Heart left ventricle (tissue), 16 donors: Measurements from ENCODE around the gene TRIM40. TPM values are rescaled to one million over a fixed set of nuclear protein-coding genes. Genes with fewer than 3 reads are reported as not detected.
"Not testable (repeated sequence)": the region's sequence is repeated elsewhere in the genome, so short reads cannot be mapped to it uniquely, and the experiment has no call there.

Source experiments
- ATAC-seq, 4 donors: fragments of 200-7000 bp; cut with Tn5 transposase; one replicate each; pipeline ENCODE4 v1.9.1; 2020 to 2022; ENCODE audit warnings: moderate library complexity in 4 of 4, mild to moderate bottlenecking in 3 of 4, moderate number of reproducible peaks in 1 of 4
- DNase-seq, 5 donors: peaks; one replicate each; pipeline ENCODE4 v3.0.0-alpha.2; 2020
- H3K27ac ChIP-seq, 12 donors: fragments of 200-600 bp; sonication (generic) in 4 of 12; one replicate each; pipeline versions ENCODE4 v1.5.0 to v1.8.0; 2016 to 2022; ENCODE audit warnings: mild to moderate bottlenecking in 2 of 12
- H3K27me3 ChIP-seq, 9 donors: fragments of 200-600 bp; sonication (generic) in 2 of 9; one replicate each; pipeline versions ENCODE4 v1.5.1 to v1.8.0; 2016 to 2022; ENCODE audit warnings: mild to moderate bottlenecking in 3 of 9
- H3K36me3 ChIP-seq, 9 donors: fragments of 200-600 bp; sonication (generic) in 2 of 9; one replicate each; pipeline versions ENCODE4 v1.5.0 to v1.8.0; 2018 to 2022; ENCODE audit warnings: mild to moderate bottlenecking in 2 of 9
- H3K4me1 ChIP-seq, 12 donors: fragments of 200-600 bp; sonication (generic) in 4 of 12; one replicate each; pipeline versions ENCODE4 v1.5.0 to v1.8.0; 2016 to 2022; ENCODE audit warnings: mild to moderate bottlenecking in 3 of 12
- H3K4me3 ChIP-seq, 12 donors: fragments of 200-600 bp; sonication (generic) in 4 of 12; one replicate each; pipeline versions ENCODE4 v1.5.0 to v1.8.0; 2017 to 2022; ENCODE audit warnings: mild to moderate bottlenecking in 9 of 12, moderate library complexity in 4 of 12
- H3K9me3 ChIP-seq, 12 donors: fragments of 200-600 bp; sonication (generic) in 4 of 12; one replicate each; pipeline versions ENCODE4 v1.5.0 to v1.8.0; 2016 to 2022; ENCODE audit warnings: mild to moderate bottlenecking in 1 of 12
- POLR2A ChIP-seq, 2 donors: fragments of 450-650 bp; IDR thresholded peaks; one replicate each; pipeline ENCODE4 v1.6.1; 2017; ENCODE audit warnings: antibody characterized with exemption in 2 of 2, mild to moderate bottlenecking in 2 of 2, moderate library complexity in 2 of 2
- WGBS, 4 donors: extraction: QIAGEN DNeasy Blood & Tissue Kit in 2 of 4; methylation state at CpG; one replicate each; pipeline versions ENCODE4 v1.1.5 to v1.1.7; 2013 to 2018; 5-methylcytosine and 5-hydroxymethylcytosine counted together
- intact Hi-C, 10 donors: fragments of 100-400 bp; cut with DNase I; formaldehyde crosslinking; loops; one replicate each; pipeline versions ENCODE4 v1.11.1 to v1.14.2; 2022
- polyA plus RNA-seq, 2 donors: library from polyadenylated mRNA; stranded (reverse); fragments of 200-250 nt; gene quantifications; one replicate each; pipeline ENCODE4 v1.2.3, GENCODE V29; 2013
- total RNA-seq, 9 donors: library from RNA; depleted of rRNA in 2 of 9; stranded (reverse); fragments of >200 nt in 2 of 9; fragmentation: NEBNext Ultra II Directional in 3 of 9; extraction: Animal tissue kit (Norgen Biotek cat#: 25700) in 3 of 9; gene quantifications; one replicate each; pipeline versions ENCODE4 v1.1.0 to v1.2.4, GENCODE V29; 2016 to 2023
- TF ChIP-seq, protein P1 (sequence below), 12 donors: fragments of 200-600 bp; sonication (generic) in 4 of 12; IDR thresholded peaks; one replicate each; pipeline versions ENCODE4 v1.5.0 to v1.8.0; 2018 to 2022; ENCODE audit warnings: antibody characterized with exemption in 12 of 12, mild to moderate bottlenecking in 5 of 12
- donor health status: ischemic (EF 13 %, LVEDD 7.1; RV severe dilation, severe dysfunction).
- donor health status: healthy with polysubstance abuse.
- donor health status: DM: no; HTN: yes; CAD: no.
- donor health status: DM: no; HTN: no; CAD: no.
- donor health status: ischemic (EF 25% LVEDD 6.9; RV normal size, moderate dysfunction).
- donor health status: ischemic (EF 25% LVEDD 5.7; RV mildly dilated, moderate dysfunction).
- donor health status: healthy.
- donor health status: DM: yes; HTN: yes; CAD: no.
- donor health status: ischemic (EF 35%, LVEDD 5.7; RV mildly dilated, moderate dysfunction).
- donor health status: nonischemic (EF 11% LVEDD 7.7; RV severe dilation, severe dysfunction).
- donor health status: DM: yes; HTN: yes; CAD: no.
- donor health status: PGD.
- donor health status: ischemic (EF 29% LVEDD 5.4; RV normal size, mild dysfunction).
- donor health status: nonischemic (EF 23%, LVEDD 6.1; RV moderate dilation, normal function).

The TRIM40 gene
- total and polyA plus RNA-seq, 11 donors: not detected

- intact Hi-C loops: loop anchor here (1.0 to 5.0 kb wide), 5 partner anchors 29 to 285 kb away; no protein-coding TSS in a partner anchor
- Histone ChIP-seq H3K27me3 (peaks cover 21 to 97% (median 46%) of the 10 kb centered on the region in 9 donors), H3K9me3 (no peaks in the 10 kb centered on the region), H3K36me3 (no peaks in the 10 kb centered on the region), H3K4me1 (peaks cover 0 to 17% (median 4%) of the 10 kb centered on the region in 12 donors), H3K27ac (no peak overlapping the region), H3K4me3 (no peak overlapping the region)
- no peak for TF ChIP-seq POLR2A (IDR thresholded peaks at IDR 0.05)
- TF ChIP-seq, protein P1, sequence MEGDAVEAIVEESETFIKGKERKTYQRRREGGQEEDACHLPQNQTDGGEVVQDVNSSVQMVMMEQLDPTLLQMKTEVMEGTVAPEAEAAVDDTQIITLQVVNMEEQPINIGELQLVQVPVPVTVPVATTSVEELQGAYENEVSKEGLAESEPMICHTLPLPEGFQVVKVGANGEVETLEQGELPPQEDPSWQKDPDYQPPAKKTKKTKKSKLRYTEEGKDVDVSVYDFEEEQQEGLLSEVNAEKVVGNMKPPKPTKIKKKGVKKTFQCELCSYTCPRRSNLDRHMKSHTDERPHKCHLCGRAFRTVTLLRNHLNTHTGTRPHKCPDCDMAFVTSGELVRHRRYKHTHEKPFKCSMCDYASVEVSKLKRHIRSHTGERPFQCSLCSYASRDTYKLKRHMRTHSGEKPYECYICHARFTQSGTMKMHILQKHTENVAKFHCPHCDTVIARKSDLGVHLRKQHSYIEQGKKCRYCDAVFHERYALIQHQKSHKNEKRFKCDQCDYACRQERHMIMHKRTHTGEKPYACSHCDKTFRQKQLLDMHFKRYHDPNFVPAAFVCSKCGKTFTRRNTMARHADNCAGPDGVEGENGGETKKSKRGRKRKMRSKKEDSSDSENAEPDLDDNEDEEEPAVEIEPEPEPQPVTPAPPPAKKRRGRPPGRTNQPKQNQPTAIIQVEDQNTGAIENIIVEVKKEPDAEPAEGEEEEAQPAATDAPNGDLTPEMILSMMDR (IDR thresholded peaks at IDR 0.05): no peak
- no peak for ATAC-seq
- DNase-seq: no peak
- 83 to 90% (median 87%) methylated on average over 2 of the region's 2 CpGs for WGBS, 4 donors
Observed at GRCh38 chr6:30131947-30132497, 3.9 kb upstream of the TRIM40 start.

DNA sequence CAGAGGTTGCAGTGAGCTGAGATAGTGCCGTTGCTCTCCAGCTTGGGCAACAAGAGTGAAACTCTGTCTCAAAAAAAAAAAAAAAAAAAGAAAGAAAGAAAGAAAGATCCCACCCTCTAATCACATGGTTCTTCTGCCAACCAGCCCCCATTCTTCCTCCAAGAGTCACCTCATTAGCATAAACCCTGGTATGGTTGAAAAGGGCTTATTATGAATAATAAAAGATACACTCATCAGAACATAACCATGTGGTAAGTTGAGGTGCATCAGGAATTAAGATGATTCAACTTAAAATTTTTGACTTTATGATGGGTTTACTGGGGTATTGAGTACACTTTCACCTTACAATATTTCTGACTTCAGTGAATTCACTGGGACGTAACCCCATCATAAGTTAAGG is 793 bp upstream of the TRIM40 start:
- Histone ChIP-seq H3K27me3 (peaks cover 6 to 78% (median 24%) of the 10 kb centered on the region in 9 donors), H3K36me3 (no peaks in the 10 kb centered on the region), H3K27ac (no peak overlapping the region), H3K4me3 (no peak overlapping the region), H3K9me3 (no peaks in the 10 kb centered on the region), H3K4me1 (peaks cover 0 to 8% (median 0%) of the 10 kb centered on the region in 12 donors)
- intact Hi-C loops: no loop called here
- DNase-seq: no peak
- no peak for ATAC-seq
- 83 to 92% (median 87%) methylated on average over 2 of the region's 2 CpGs for WGBS, 4 donors
- no peak for TF ChIP-seq POLR2A (IDR thresholded peaks at IDR 0.05)
- TF ChIP-seq, protein P1 (IDR thresholded peaks at IDR 0.05): no peak

DNA sequence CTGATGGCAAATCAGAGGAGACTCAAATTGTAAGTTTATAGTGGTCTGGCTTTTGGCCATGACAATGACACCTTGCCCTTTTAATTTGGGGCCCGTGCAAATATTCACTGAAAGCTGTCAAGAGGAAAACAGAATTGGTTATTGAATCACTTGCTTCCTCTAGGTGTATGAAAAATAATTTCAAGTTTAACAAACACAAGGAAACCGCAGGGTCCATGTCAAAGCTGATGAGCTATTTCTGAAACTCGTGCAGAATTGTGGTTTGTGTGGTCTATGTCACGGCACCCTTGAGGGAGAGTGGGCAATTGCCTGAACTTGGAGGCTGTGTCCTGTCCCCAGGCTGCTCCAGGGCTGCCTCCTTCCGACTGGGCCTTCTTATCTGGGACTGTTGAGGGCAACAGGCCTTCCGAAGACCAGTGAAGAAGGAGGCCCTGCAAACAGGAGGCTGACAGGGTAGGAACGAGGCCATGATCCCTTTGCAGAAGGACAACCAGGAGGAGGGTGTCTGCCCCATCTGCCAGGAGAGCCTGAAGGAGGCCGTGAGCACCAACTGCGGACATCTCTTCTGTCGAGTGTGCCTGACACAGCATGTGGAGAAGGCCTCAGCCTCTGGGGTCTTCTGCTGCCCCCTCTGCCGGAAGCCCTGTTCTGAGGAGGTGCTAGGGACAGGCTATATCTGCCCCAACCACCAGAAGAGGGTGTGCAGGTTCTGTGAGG is 788 bp downstream of the TRIM40 start:
- intact Hi-C loops: no loop called here
- 70 to 79% (median 75%) methylated on average over 6 to 11 of the region's 11 CpGs for WGBS, 4 donors
- no peak overlapping the region for H3K27ac ChIP-seq

DNA sequence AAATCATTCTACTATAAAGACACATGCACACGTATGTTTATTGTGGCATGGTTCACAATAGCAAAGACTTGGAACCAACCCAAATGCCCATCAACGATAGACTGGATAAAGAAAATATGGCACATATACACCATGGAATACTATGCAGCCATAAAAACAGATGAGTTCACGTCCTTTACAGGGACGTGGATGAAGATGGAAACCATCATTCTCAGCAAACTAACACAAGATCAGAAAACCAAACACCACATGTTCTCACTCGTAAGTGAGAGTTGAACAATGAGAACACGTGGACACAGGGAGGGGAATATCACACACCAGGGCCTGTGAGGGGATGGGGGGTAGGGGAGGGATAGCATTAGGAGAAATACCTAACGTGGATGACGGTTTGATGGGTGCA is 4.3 kb downstream of the TRIM40 start:
- H3K4me1 ChIP-seq, DNase-seq, H3K27ac ChIP-seq, H3K36me3 ChIP-seq, intact Hi-C loops, H3K4me3 ChIP-seq, H3K9me3 ChIP-seq, ATAC-seq: not testable (repeated sequence)
- WGBS, 4 donors: 79 to 87% (median 84%) methylated on average over 8 of the region's 8 CpGs
- H3K27me3 ChIP-seq: peaks cover 0 to 51% (median 4%) of the 10 kb centered on the region in 9 donors

More for the DNA sequence above, 788 bp downstream of the TRIM40 start:
- Histone ChIP-seq H3K4me1 (no peaks in the 10 kb centered on the region), H3K4me3 (no peak overlapping the region), H3K36me3 (no peaks in the 10 kb centered on the region), H3K27me3 (peaks cover 0 to 62% (median 16%) of the 10 kb centered on the region in 9 donors), H3K9me3 (no peaks in the 10 kb centered on the region)
- TF ChIP-seq, protein P1 (IDR thresholded peaks at IDR 0.05): no peak
- no peak for TF ChIP-seq POLR2A (IDR thresholded peaks at IDR 0.05)
- ATAC-seq (peak in 1 of 4 donors; percentile 20), DNase-seq (no peak)
